ENCODE results near the gene FRMD4A. TPM values are rescaled to one million over a fixed set of nuclear protein-coding genes. Genes with fewer than 3 reads are reported as not detected.

The FRMD4A gene
- total RNA-seq, 1 experiment from 2014 or later: 0.23 TPM

DNA sequence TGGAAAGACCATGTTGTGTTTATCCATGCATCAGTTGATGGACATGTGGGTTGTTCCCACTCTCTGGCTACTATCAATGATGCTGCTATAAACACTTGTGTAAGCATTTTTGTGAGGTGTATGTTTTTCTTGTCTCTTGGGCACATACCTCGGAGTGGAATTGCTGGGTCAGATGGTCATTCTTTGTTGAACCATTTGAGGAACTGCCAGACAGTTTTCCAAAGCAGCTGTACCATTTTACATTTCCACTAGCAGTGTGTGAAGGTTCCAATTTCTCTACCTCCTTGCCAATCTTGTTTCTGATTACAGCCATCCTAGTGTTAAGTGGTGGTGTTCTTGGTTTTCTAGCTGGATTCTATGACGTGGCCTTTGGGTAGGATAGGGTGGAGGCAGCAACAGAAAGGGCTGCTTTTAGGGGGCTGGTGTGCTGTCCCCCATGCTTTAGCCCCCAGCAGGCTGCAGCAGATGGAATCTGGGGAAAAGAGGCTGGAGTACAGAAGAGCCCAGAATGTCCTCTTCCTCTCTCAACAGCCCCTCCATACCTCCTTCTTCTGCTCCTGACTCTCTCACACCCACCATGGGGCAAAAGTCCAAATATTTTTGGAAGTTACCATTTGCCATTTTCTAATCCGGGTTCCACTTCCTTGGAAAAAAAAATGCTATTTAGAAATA is 352.7 kb downstream of the FRMD4A start:
- no peaks in the 10 kb centered on the region for H3K9me3 Mint-ChIP-seq (ENCODE audit: unreplicated experiment)
- H3K4me1 Mint-ChIP-seq (ENCODE audit: insufficient read depth, unreplicated experiment): no peaks in the 10 kb centered on the region
- DNase-seq (ENCODE audit: unreplicated experiment): no peak
- ChIA-PET POLR2A (interaction anchor here (0.7 kb wide), 1 partner anchor 1378 kb away, joined by 3 read pairs; no protein-coding TSS in a partner anchor), CTCF (interaction anchor here (0.6 kb wide), 2 partner anchors 19 to 191 kb away, joined by 3 read pairs; no protein-coding TSS in a partner anchor)
- intact Hi-C loops (cut with micrococcal nuclease): no loop called here
- H3K36me3 Mint-ChIP-seq (ENCODE audit: insufficient read depth, unreplicated experiment): no peaks in the 10 kb centered on the region
- H3K27ac Mint-ChIP-seq (ENCODE audit: low read depth, unreplicated experiment): no peak overlapping the region
- TF ChIP-seq, protein P1, sequence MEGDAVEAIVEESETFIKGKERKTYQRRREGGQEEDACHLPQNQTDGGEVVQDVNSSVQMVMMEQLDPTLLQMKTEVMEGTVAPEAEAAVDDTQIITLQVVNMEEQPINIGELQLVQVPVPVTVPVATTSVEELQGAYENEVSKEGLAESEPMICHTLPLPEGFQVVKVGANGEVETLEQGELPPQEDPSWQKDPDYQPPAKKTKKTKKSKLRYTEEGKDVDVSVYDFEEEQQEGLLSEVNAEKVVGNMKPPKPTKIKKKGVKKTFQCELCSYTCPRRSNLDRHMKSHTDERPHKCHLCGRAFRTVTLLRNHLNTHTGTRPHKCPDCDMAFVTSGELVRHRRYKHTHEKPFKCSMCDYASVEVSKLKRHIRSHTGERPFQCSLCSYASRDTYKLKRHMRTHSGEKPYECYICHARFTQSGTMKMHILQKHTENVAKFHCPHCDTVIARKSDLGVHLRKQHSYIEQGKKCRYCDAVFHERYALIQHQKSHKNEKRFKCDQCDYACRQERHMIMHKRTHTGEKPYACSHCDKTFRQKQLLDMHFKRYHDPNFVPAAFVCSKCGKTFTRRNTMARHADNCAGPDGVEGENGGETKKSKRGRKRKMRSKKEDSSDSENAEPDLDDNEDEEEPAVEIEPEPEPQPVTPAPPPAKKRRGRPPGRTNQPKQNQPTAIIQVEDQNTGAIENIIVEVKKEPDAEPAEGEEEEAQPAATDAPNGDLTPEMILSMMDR (IDR thresholded peaks at IDR 0.05; ENCODE audit: unreplicated experiment): no peak
- H3K27me3 Mint-ChIP-seq (ENCODE audit: insufficient read depth, unreplicated experiment): no peaks in the 10 kb centered on the region
- no peak overlapping the region for H3K4me3 Mint-ChIP-seq (ENCODE audit: unreplicated experiment)
- BruUV-seq (replicated peaks): no TSS peak

DNA sequence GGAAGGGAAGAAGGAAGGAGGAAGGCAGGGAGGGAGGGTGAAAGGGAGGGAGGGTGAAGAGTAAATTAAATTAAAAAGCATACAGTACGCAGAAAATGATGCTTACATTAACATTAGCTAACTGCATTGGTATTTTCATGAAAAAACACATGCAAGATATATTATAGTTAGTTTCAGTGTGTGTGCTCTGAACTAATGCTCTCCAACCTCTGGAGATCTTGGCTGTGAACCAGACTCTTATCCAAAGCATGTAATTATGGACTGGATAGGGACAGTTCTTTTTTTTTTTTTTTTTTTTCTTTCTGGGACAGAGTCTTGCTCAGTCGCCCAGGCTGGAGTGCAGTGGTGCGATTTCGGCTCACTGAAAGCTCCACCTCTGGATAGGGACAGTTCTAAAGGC is 357.0 kb downstream of the FRMD4A start:
- Mint-ChIP-seq H3K27me3 (ENCODE audit: insufficient read depth, unreplicated experiment) (no peaks in the 10 kb centered on the region), H3K36me3 (ENCODE audit: insufficient read depth, unreplicated experiment) (no peaks in the 10 kb centered on the region), H3K27ac (ENCODE audit: low read depth, unreplicated experiment) (no peak overlapping the region), H3K9me3 (ENCODE audit: unreplicated experiment) (no peaks in the 10 kb centered on the region), H3K4me1 (ENCODE audit: insufficient read depth, unreplicated experiment) (no peaks in the 10 kb centered on the region), H3K4me3 (ENCODE audit: unreplicated experiment) (no peak overlapping the region)
- CTCF ChIA-PET: interaction anchor here (0.6 to 0.7 kb wide), 2 partner anchors 20 to 839 kb away, joined by 3 read pairs; no protein-coding TSS in a partner anchor
- intact Hi-C loops (cut with micrococcal nuclease): no loop called here
- no TSS peak for BruUV-seq (replicated peaks)
- POLR2A ChIA-PET: no interaction called here
- DNase-seq (ENCODE audit: unreplicated experiment): no peak
- TF ChIP-seq, protein P1 (IDR thresholded peaks at IDR 0.05; ENCODE audit: unreplicated experiment): no peak

DNA sequence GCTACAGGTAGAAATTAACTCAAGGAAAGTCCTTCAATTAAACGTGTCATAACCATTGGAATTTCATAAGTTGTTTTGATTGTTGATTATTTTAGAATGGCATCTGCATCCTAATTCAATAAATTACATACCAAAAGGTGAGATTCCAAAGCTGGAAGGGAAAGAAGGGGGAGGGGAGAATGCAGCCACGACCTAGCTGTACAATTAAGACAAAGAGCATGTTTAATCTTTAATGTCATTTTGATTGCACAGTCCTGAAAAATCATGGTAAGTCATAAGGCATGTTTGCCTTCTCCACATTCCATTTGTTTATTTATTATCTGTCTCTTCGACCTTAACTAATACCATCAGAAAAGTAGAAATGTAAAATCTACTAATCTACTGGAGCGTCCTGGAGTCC is 358.1 kb downstream of the FRMD4A start:
- TF ChIP-seq, protein P1 (IDR thresholded peaks at IDR 0.05; ENCODE audit: unreplicated experiment): no peak
- no TSS peak for BruUV-seq (replicated peaks)
- ChIA-PET POLR2A (no interaction called here), CTCF (no interaction called here)
- Mint-ChIP-seq H3K27ac (ENCODE audit: low read depth, unreplicated experiment) (no peak overlapping the region), H3K4me1 (ENCODE audit: insufficient read depth, unreplicated experiment) (no peaks in the 10 kb centered on the region), H3K27me3 (ENCODE audit: insufficient read depth, unreplicated experiment) (no peaks in the 10 kb centered on the region), H3K36me3 (ENCODE audit: insufficient read depth, unreplicated experiment) (no peaks in the 10 kb centered on the region), H3K9me3 (ENCODE audit: unreplicated experiment) (no peaks in the 10 kb centered on the region), H3K4me3 (ENCODE audit: unreplicated experiment) (no peak overlapping the region)
- no peak for DNase-seq (ENCODE audit: unreplicated experiment)
- intact Hi-C loops (cut with micrococcal nuclease): no loop called here

DNA sequence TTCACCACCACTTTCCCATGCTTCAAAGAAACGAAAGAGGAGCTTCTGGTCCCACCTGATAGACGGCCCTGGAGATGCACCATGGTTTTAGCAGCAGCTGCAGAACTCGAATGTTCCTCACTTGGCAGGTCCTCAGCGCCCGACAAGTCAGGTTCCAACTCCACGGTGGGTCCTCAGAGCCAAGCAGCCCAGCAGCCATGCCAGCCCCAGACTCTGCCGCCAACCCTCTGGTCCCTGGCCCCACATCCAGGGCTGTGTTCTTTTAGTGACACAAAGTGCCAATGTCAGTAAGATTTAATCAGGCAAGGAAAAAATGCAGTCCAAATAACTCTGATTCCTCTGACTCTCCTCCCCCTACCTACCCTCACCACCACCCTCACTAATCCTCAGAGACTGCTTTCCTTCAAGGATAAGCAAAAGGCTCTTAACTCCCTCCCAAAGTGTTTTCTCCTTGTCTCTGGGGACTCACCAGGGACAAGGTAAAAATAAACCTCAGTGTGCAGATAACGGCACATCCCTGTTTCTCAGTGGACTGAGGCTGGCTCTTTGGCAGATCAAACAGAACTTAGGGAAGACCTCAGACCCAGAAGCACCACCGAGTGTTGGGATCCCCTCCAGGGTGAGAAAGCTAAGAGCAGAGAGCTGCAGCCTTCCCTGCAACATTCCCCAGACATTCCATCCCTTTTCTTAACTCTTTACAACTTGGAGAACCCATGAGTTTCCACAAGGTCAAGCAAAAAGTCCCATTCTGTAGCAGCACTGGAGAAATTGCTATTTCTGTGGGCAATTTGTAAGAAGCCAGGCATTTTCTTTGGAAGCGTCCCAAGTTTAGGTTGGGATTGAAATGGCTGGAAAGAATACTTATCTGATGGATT is 358.9 kb downstream of the FRMD4A start:
- ChIA-PET POLR2A (no interaction called here), CTCF (no interaction called here)
- BruUV-seq (replicated peaks): no TSS peak

More for the DNA sequence above, 358.9 kb downstream of the FRMD4A start:
- TF ChIP-seq, protein P1 (IDR thresholded peaks at IDR 0.05; ENCODE audit: unreplicated experiment): no peak
- intact Hi-C loops (cut with micrococcal nuclease): no loop called here
- H3K4me3 Mint-ChIP-seq (ENCODE audit: unreplicated experiment): no peak overlapping the region
- H3K27me3 Mint-ChIP-seq (ENCODE audit: insufficient read depth, unreplicated experiment): no peaks in the 10 kb centered on the region
- no peaks in the 10 kb centered on the region for H3K4me1 Mint-ChIP-seq (ENCODE audit: insufficient read depth, unreplicated experiment)
- DNase-seq (ENCODE audit: unreplicated experiment): no peak
- no peaks in the 10 kb centered on the region for H3K36me3 Mint-ChIP-seq (ENCODE audit: insufficient read depth, unreplicated experiment)
- no peaks in the 10 kb centered on the region for H3K9me3 Mint-ChIP-seq (ENCODE audit: unreplicated experiment)
- H3K27ac Mint-ChIP-seq (ENCODE audit: low read depth, unreplicated experiment): no peak overlapping the region

Data from MCF 10A (cell line).